Activated CD4-positive, alpha-beta memory T cell treated with anti-CD3 and anti-CD28 coated beads for 36 hours (primary cell): Measurements from ENCODE around the gene IP6K3. TPM values are rescaled to one million over a fixed set of nuclear protein-coding genes. Genes with fewer than 3 reads are reported as not detected.
A peak's percentile ranks its signal among the peaks of the same experiment; 100 is the strongest.

Experiments
- CTCF ChIA-PET: fragments of 350-600 bp; sonication (Branson Sonifier 250); formaldehyde crosslinking; loops from one replicate; lab custom pipeline; 2021; ENCODE audit warnings: antibody characterized with exemption, inconsistent platforms; lab: Charles Lee
- POLR2A ChIA-PET: fragments of 350-600 bp; sonication (Branson Sonifier 250); formaldehyde crosslinking; loops from one replicate; lab custom pipeline; 2021; ENCODE audit warnings: antibody characterized with exemption; lab: Charles Lee
- DNase-seq: peaks from one replicate; pipeline ENCODE4 v3.0.0-alpha.2; 2020
- H3K27ac Mint-ChIP-seq: one replicate; pipeline ENCODE4 v1.8.0; 2021; ENCODE audit warnings: mixed read lengths
- H3K27me3 Mint-ChIP-seq: one replicate; pipeline ENCODE4 v1.8.0; 2021; ENCODE audit warnings: mixed read lengths
- H3K36me3 Mint-ChIP-seq: one replicate; pipeline ENCODE4 v1.8.0; 2021; ENCODE audit warnings: mixed read lengths
- H3K4me1 Mint-ChIP-seq: one replicate; pipeline ENCODE4 v1.8.0; 2021; ENCODE audit warnings: low read depth, mixed read lengths
- H3K4me3 Mint-ChIP-seq: one replicate; pipeline ENCODE4 v1.8.0; 2021; ENCODE audit warnings: mild to moderate bottlenecking, mixed read lengths
- H3K9me3 Mint-ChIP-seq: one replicate; pipeline ENCODE4 v1.8.0; 2021; ENCODE audit warnings: mixed read lengths
- intact Hi-C: fragments of 100-400 bp; cut with micrococcal nuclease; formaldehyde crosslinking; loops from one replicate; pipeline ENCODE4 v1.15.1; 2023
- total RNA-seq, 2 experiments: library from RNA; stranded (reverse); gene quantifications; one replicate each; pipeline ENCODE4 v1.2.3, GENCODE V29; 2021

IP6K3 gene
- total RNA-seq, 2 experiments from 2014 or later: not detected

DNA sequence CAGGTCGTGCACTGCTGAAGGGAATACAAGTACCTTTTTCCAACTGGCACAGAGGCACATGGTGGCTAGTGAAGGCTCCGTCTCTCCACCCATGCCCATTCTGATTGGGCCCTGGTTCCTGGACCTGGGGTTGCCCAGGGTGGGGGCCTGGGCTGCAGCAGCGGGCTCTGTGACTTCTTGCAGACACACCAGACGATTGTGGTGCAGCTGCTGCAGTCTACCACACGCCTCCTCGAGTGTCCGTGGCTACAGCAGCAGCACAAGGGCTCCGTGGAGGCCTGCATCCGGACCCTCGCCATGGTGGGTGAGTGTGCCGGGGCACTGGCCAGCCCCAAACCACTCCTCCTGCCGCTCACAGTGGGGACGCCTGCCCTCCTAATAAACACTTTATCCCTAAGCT lies 64.4 kb downstream of the IP6K3 start:
- Mint-ChIP-seq H3K9me3 (no peaks in the 10 kb centered on the region), H3K4me1 (peaks cover 15% of the 10 kb centered on the region), H3K27me3 (no peaks in the 10 kb centered on the region), H3K4me3 (no peak overlapping the region), H3K36me3 (peaks cover 61% of the 10 kb centered on the region), H3K27ac (peak overlapping the region; percentile 80)
- DNase-seq: no peak
- intact Hi-C loops: no loop called here
- ChIA-PET CTCF (interaction anchor here (0.6 to 2.8 kb wide), 6 partner anchors 12 to 111 kb away, joined by 3 to 19 read pairs (median 3); no protein-coding TSS in a partner anchor), POLR2A (no interaction called here)

DNA sequence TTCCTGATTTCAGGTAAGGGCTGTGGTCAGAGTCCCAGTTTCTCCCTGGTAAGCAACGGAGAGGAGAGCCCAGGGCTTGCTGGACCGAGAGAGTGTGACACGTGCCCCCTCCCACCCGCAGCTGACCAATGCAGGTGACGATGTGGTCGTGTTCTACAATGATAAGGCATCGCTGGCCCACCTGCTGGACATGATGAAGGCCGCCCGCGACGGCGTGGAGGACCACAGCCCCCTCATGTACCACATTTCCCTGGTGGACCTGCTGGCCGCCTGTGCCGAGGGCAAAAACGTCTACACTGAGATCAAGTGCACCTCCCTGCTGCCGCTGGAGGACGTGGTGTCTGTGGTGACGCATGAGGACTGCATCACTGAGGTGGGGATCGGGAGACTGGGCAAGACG lies 66.9 kb downstream of the IP6K3 start:
- peaks cover 56% of the 10 kb centered on the region for H3K36me3 Mint-ChIP-seq
- H3K4me3 Mint-ChIP-seq: no peak overlapping the region
- no peaks in the 10 kb centered on the region for H3K27me3 Mint-ChIP-seq

DNA sequence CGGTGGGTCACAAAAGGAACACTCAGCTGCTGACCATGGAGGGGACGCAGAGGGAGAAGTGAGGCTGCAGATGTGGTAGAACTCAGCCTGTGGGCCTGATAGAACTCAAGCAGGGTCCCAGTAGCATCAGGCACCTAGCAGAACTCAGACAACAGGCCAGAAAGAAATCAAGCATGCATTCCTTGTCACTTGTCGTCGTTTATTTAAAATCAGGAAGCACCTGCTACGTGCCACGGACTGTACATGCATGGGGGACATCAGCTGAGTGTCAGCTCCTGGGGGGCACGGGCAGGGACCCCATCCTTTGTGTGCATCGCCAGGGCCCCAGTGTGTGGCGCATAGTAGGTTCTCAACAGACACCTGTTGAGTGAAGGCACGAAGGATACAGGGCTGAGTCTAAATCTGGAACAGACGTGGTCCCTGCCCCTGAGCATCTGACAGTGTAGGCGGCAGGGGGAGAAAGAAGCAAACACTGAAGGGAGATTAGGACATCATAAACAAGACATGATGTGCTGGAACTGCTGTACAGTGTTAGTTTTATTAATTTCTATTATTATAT lies 67.7 kb downstream of the IP6K3 start:
- POLR2A ChIA-PET: no interaction called here
- Mint-ChIP-seq H3K36me3 (peaks cover 57% of the 10 kb centered on the region), H3K27ac (no peak overlapping the region), H3K27me3 (no peaks in the 10 kb centered on the region), H3K4me3 (no peak overlapping the region), H3K9me3 (no peaks in the 10 kb centered on the region), H3K4me1 (peaks cover 15% of the 10 kb centered on the region)
- intact Hi-C loops: no loop called here
- no peak for DNase-seq
- CTCF ChIA-PET: no interaction called here

More for the DNA sequence above, 66.9 kb downstream of the IP6K3 start:
- no peaks in the 10 kb centered on the region for H3K9me3 Mint-ChIP-seq
- CTCF ChIA-PET: no interaction called here
- H3K27ac Mint-ChIP-seq: no peak overlapping the region
- peaks cover 15% of the 10 kb centered on the region for H3K4me1 Mint-ChIP-seq
- intact Hi-C loops: no loop called here
- POLR2A ChIA-PET: no interaction called here
- no peak for DNase-seq

DNA sequence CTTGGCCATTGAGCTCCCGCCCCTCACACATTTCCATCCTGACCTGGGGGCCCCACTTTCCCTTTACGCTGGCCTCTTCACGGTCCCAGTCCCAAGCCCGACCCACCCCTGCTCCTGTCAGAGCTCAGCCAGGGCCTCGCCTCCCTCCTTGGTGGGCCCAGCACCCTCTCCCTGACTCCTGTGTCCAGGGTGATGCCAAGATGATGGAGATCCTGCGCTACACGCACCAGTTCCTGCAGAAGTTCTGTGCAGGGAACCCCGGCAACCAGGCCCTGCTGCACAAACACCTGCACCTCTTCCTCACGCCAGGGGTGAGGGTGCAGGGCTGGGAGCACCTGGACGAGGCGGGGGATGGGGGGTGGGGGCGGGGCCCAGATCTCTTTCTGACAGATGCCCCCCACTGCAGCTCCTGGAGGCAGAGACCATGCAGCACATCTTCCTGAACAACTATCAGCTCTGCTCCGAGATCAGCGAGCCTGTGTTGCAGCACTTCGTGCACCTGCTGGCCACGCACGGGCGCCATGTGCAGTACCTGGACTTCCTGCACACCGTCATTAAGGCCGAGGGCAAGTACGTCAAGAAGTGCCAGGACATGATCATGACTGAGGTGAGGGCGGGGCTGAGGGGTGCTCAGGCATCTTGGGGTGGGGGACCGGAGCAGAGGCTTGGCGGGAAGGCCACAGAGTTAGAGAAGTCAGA lies 68.3 kb downstream of the IP6K3 start:
- Mint-ChIP-seq H3K27me3 (no peaks in the 10 kb centered on the region), H3K4me3 (no peak overlapping the region), H3K36me3 (peaks cover 55% of the 10 kb centered on the region), H3K27ac (no peak overlapping the region), H3K9me3 (no peaks in the 10 kb centered on the region), H3K4me1 (peaks cover 11% of the 10 kb centered on the region)
- ChIA-PET POLR2A (no interaction called here), CTCF (no interaction called here)
- intact Hi-C loops: no loop called here
- DNase-seq: no peak

DNA sequence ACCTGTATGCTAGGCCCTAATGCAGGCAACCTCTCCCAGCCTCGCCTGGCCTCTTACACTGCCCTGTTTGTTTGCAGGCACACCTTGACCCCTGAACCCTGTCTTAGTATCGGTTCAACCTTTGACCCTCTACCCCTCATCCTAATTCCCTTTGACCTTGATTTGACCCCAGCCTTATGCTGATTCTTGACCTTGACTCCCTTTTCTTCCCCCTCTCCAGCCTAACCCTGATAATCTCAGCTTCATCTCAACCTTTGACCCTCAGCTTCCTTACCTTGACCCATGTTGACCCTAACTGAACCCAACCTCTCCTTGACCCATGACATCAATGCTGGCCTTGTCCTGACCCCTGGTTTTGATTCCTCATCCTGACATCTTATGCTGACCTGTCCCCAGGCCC lies 69.0 kb downstream of the IP6K3 start:
- intact Hi-C loops: no loop called here
- Mint-ChIP-seq H3K4me3 (no peak overlapping the region), H3K27ac (no peak overlapping the region), H3K4me1 (peaks cover 6% of the 10 kb centered on the region), H3K27me3 (no peaks in the 10 kb centered on the region), H3K9me3 (no peaks in the 10 kb centered on the region), H3K36me3 (peaks cover 55% of the 10 kb centered on the region)
- POLR2A ChIA-PET: no interaction called here
- no peak for DNase-seq
- CTCF ChIA-PET: no interaction called here

DNA sequence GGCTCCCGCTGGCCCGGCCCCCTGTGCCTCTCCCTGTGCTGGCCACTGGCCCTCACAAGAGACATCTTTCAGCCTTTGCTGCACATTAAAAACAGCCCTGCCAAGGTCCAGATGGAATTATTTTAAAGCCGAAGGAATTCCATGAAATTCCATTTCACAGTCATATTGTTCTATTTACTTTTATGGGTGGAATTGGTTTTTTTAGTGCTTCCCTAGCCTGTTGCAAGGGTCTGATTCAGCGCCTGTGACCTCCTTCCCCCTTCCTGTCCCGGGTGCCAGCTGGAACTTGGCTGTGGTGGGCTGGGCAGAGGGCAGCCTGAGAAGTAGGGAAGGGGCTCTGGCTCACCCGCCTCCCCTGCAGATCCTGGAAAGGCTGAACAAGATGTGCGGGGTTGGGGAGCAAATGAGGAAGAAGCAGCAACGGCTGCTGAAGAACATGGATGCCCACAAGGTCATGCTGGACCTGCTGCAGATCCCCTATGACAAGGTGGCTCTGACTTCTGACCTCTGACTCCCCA lies 69.5 kb downstream of the IP6K3 start:
- ChIA-PET CTCF (no interaction called here), POLR2A (no interaction called here)
- intact Hi-C loops: no loop called here
- Mint-ChIP-seq H3K36me3 (peaks cover 52% of the 10 kb centered on the region), H3K27ac (no peak overlapping the region), H3K4me3 (no peak overlapping the region), H3K9me3 (no peaks in the 10 kb centered on the region), H3K27me3 (no peaks in the 10 kb centered on the region), H3K4me1 (peaks cover under 1% of the 10 kb centered on the region)
- no peak for DNase-seq

DNA sequence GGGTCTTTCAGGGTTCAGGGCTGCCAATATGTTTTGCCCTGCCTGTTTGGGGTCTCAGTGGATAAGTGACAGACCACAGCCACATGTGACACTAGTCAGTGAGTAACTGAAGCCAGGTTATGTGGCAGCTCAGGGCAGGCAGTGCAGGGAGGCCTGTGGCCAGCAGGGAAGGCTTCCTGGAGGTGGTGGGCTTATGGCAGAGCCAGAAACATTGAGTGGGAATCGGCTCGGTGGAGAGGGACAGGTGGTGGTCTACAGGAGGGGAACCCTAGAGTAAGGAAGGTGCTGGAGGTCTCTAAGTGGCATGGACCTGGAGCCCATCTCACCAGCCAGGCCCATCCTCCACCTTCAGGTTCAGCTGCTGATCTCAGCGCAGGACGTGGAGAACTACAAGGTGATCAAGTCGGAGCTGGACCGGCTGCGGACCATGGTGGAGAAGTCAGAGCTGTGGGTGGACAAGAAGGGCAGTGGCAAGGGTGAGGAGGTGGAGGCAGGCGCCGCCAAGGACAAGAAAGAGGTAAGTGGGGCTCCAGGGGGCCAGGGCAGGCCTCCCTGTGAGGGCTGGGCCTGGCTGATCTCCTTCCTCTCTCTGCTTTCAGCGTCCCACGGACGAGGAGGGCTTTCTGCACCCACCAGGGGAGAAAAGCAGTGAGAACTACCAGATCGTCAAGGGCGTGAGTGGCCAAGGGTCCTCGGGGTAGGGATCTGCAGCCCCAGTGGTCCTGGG lies 70.1 kb downstream of the IP6K3 start:
- Mint-ChIP-seq H3K27ac (no peak overlapping the region), H3K36me3 (peaks cover 55% of the 10 kb centered on the region), H3K4me3 (no peak overlapping the region), H3K9me3 (no peaks in the 10 kb centered on the region), H3K27me3 (no peaks in the 10 kb centered on the region), H3K4me1 (no peaks in the 10 kb centered on the region)
- DNase-seq: no peak
- intact Hi-C loops: no loop called here
- POLR2A ChIA-PET: no interaction called here
- CTCF ChIA-PET: no interaction called here

GRCh38 chr6:33675968-33676367 lies 70.7 kb downstream of the IP6K3 start:
- intact Hi-C loops: no loop called here
- Mint-ChIP-seq H3K36me3 (peaks cover 49% of the 10 kb centered on the region), H3K4me1 (no peaks in the 10 kb centered on the region), H3K9me3 (no peaks in the 10 kb centered on the region), H3K27me3 (no peaks in the 10 kb centered on the region), H3K27ac (no peak overlapping the region), H3K4me3 (no peak overlapping the region)
- ChIA-PET POLR2A (no interaction called here), CTCF (no interaction called here)
- no peak for DNase-seq

GRCh38 chr6:33673851-33674250 lies 72.9 kb downstream of the IP6K3 start:
- POLR2A ChIA-PET: no interaction called here

GRCh38 chr6:33672808-33673207 lies 73.9 kb downstream of the IP6K3 start:
- no peak overlapping the region for H3K4me3 Mint-ChIP-seq
- ChIA-PET POLR2A (no interaction called here), CTCF (no interaction called here)
- H3K4me1 Mint-ChIP-seq: peaks cover 16% of the 10 kb centered on the region
- peaks cover 48% of the 10 kb centered on the region for H3K36me3 Mint-ChIP-seq
- no peak overlapping the region for H3K27ac Mint-ChIP-seq
- intact Hi-C loops: no loop called here
- no peaks in the 10 kb centered on the region for H3K9me3 Mint-ChIP-seq
- H3K27me3 Mint-ChIP-seq: no peaks in the 10 kb centered on the region
- DNase-seq: no peak

More at GRCh38 chr6:33673851-33674250, 72.9 kb downstream of the IP6K3 start:
- H3K36me3 Mint-ChIP-seq: peaks cover 47% of the 10 kb centered on the region
- CTCF ChIA-PET: no interaction called here
- no peak overlapping the region for H3K4me3 Mint-ChIP-seq
- intact Hi-C loops: no loop called here
- H3K4me1 Mint-ChIP-seq: peaks cover 6% of the 10 kb centered on the region
- no peak for DNase-seq
- H3K27ac Mint-ChIP-seq: no peak overlapping the region
- H3K27me3 Mint-ChIP-seq: no peaks in the 10 kb centered on the region
- H3K9me3 Mint-ChIP-seq: no peaks in the 10 kb centered on the region

DNA sequence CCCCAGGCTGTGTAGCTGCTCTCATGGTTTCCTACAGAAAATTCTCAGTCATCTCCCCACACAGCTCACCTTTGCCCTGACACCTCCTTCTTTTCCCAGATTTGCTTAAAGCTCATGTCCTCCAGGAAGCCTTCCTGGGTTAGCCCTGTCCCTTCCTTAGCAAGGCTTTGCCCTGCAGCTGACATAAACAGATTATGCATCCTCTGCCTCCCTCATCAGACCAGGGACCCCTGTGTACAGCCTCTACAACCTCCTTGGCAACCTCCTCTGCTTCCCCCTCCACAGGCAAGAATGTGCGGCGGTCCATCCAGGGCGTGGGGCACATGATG lies 75.0 kb downstream of the IP6K3 start:
- CTCF ChIA-PET: interaction anchor here (1.6 kb wide), 1 partner anchor 29 kb away, joined by 7 read pairs; no protein-coding TSS in a partner anchor
- Mint-ChIP-seq H3K4me1 (peaks cover 16% of the 10 kb centered on the region), H3K36me3 (peaks cover 41% of the 10 kb centered on the region), H3K27me3 (no peaks in the 10 kb centered on the region), H3K9me3 (no peaks in the 10 kb centered on the region), H3K27ac (no peak overlapping the region), H3K4me3 (no peak overlapping the region)
- intact Hi-C loops: no loop called here
- no peak for DNase-seq
- POLR2A ChIA-PET: no interaction called here
